ENCODE data around the gene ZNF83.
"Not testable (repeated sequence)": the region's sequence is repeated elsewhere in the genome, so short reads cannot be mapped to it uniquely, and the experiment has no call there.

ZNF83 gene

GRCh38 chr19:52637718-52638585 lies at the start of gene ZNF83:
TSS of gene ZNF83 (minus strand) at chr19:52638355.
- peak; percentile 84 for DNase-seq

- no peak for DNase-seq
Observed at GRCh38 chr19:52687684-52688083, 49.5 kb upstream of the ZNF83 start.

- DNase-seq, result no peak
Observed at GRCh38 chr19:52685811-52686210, 47.7 kb upstream of the ZNF83 start.

- DNase-seq, result not testable (repeated sequence)
Observed at GRCh38 chr19:52681216-52681615, 43.1 kb upstream of the ZNF83 start.

GRCh38 chr19:52679598-52679997 lies 41.4 kb upstream of the ZNF83 start:
- no peak for DNase-seq

- not testable (repeated sequence) for DNase-seq
Observed at GRCh38 chr19:52675239-52675638, 37.1 kb upstream of the ZNF83 start.

GRCh38 chr19:52673014-52673413 lies 34.9 kb upstream of the ZNF83 start:
- DNase-seq, result no peak

- DNase-seq, result no peak
Observed at GRCh38 chr19:52670046-52670445, 31.9 kb upstream of the ZNF83 start.

GRCh38 chr19:52669586-52669985 lies 31.4 kb upstream of the ZNF83 start:
- no peak for DNase-seq

- DNase-seq, result no peak
Observed at GRCh38 chr19:52667972-52668371, 29.8 kb upstream of the ZNF83 start.

GRCh38 chr19:52666506-52666905 lies 28.4 kb upstream of the ZNF83 start:
- no peak for DNase-seq

- no peak for DNase-seq
Observed at GRCh38 chr19:52665529-52665928, 27.4 kb upstream of the ZNF83 start.

- no peak for DNase-seq
Observed at GRCh38 chr19:52665027-52665426, 26.9 kb upstream of the ZNF83 start.

- no peak for DNase-seq
Observed at GRCh38 chr19:52664461-52664860, 26.3 kb upstream of the ZNF83 start.

- no peak for DNase-seq
Observed at GRCh38 chr19:52662631-52663030, 24.5 kb upstream of the ZNF83 start.

- no peak for DNase-seq
Observed at GRCh38 chr19:52660981-52661380, 22.8 kb upstream of the ZNF83 start.

GRCh38 chr19:52659013-52659412 lies 20.9 kb upstream of the ZNF83 start:
- no peak for DNase-seq

- DNase-seq, result no peak
Observed at GRCh38 chr19:52658595-52658994, 20.4 kb upstream of the ZNF83 start.

- DNase-seq, result no peak
Observed at GRCh38 chr19:52653161-52653560, 15.0 kb upstream of the ZNF83 start.

GRCh38 chr19:52651956-52652355 lies 13.8 kb upstream of the ZNF83 start:
- DNase-seq, result no peak

GRCh38 chr19:52648336-52649016 lies 10.3 kb upstream of the ZNF83 start:
- no peak for DNase-seq

GRCh38 chr19:52646571-52647217 lies 8.5 kb upstream of the ZNF83 start:
- DNase-seq, result no peak

GRCh38 chr19:52640916-52641315 lies 2.8 kb upstream of the ZNF83 start:
- no peak for DNase-seq

- no peak for DNase-seq
Observed at GRCh38 chr19:52639996-52640395, 1.8 kb upstream of the ZNF83 start.

Data from activated CD4-positive, alpha-beta T cell treated with anti-CD3 and anti-CD28 coated beads for 1 hour (primary cell).